GM19468 (cell line): ENCODE data around the gene DOCK7.
"Not testable (repeated sequence)": the region's sequence is repeated elsewhere in the genome, so short reads cannot be mapped to it uniquely, and the experiment has no call there.

Source experiments
- ATAC-seq: cut with Tn5 transposase; IDR thresholded peaks from one replicate; pipeline ENCODE4 v1.9.1; 2021; ENCODE audit warnings: mild to moderate bottlenecking, moderate library complexity, moderate number of reproducible peaks; ENCODE audit not compliant: unreplicated experiment; ENCODE audit errors: extremely low read depth

Gene DOCK7

GRCh38 chr1:62706985-62707743, 19.0 kb upstream of the DOCK7 start:
- ATAC-seq: no peak

- not testable (repeated sequence) for ATAC-seq
These were observed 10.0 kb upstream of the DOCK7 start for GRCh38 chr1:62698161-62698560.

GRCh38 chr1:62694479-62694878, 6.3 kb upstream of the DOCK7 start:
- ATAC-seq: not testable (repeated sequence)

GRCh38 chr1:62693123-62693522, 4.9 kb upstream of the DOCK7 start:
- ATAC-seq: no peak

GRCh38 chr1:62691062-62691844, 3.1 kb upstream of the DOCK7 start:
- no peak for ATAC-seq

- no peak for ATAC-seq
These were observed 1.3 kb upstream of the DOCK7 start for GRCh38 chr1:62689524-62689923.

GRCh38 chr1:62688687-62689085, 500 bp upstream of the DOCK7 start:
- ATAC-seq: no peak

- peak; percentile 24 for ATAC-seq
These were observed 724 bp downstream of the DOCK7 start for GRCh38 chr1:62687421-62687902.

- ATAC-seq: no peak
These were observed 1.4 kb downstream of the DOCK7 start for GRCh38 chr1:62686822-62687221.

- no peak for ATAC-seq
These were observed 2.7 kb downstream of the DOCK7 start for GRCh38 chr1:62685431-62685859.

GRCh38 chr1:62682531-62682930, 5.7 kb downstream of the DOCK7 start:
- ATAC-seq: no peak

GRCh38 chr1:62680992-62681391, 7.2 kb downstream of the DOCK7 start:
- ATAC-seq: not testable (repeated sequence)

- not testable (repeated sequence) for ATAC-seq
These were observed 10.4 kb downstream of the DOCK7 start for GRCh38 chr1:62677822-62678221.

- no peak for ATAC-seq
These were observed 11.4 kb downstream of the DOCK7 start for GRCh38 chr1:62676611-62677356.

- no peak for ATAC-seq
These were observed 14.6 kb downstream of the DOCK7 start for GRCh38 chr1:62673629-62674028.

- ATAC-seq: no peak
These were observed 16.2 kb downstream of the DOCK7 start for GRCh38 chr1:62672029-62672428.

- no peak for ATAC-seq
These were observed 33.4 kb downstream of the DOCK7 start for GRCh38 chr1:62654744-62655143.

- ATAC-seq: no peak
These were observed 35.8 kb downstream of the DOCK7 start for GRCh38 chr1:62652387-62652786.

- no peak for ATAC-seq
These were observed 44.9 kb downstream of the DOCK7 start for GRCh38 chr1:62643283-62643682.

- ATAC-seq: no peak
These were observed 50.6 kb downstream of the DOCK7 start for GRCh38 chr1:62637392-62638105.
